GM12891 (cell line): ENCODE data around the gene CFAP61.
A peak's percentile ranks its signal among the peaks of the same experiment; 100 is the strongest.

ENCODE experiments used
- DNase-seq: peaks from one replicate; pipeline ENCODE4 v3.0.0; 2011; ENCODE audit warnings: low spot score; ENCODE audit not compliant: insufficient read length
- FAIRE-seq: peaks from 2 replicates; lab custom pipeline; 2011; peaks lifted over from hg19 to GRCh38; lab: Jason Lieb, UNC
- PAX5 ChIP-seq: IDR thresholded peaks from 2 replicates; pipeline ENCODE4 v1.6.1; 2011; ENCODE audit warnings: low read length, moderate library complexity, mild to moderate bottlenecking; ENCODE audit not compliant: insufficient read depth, severe bottlenecking
- POLR2A ChIP-seq: IDR thresholded peaks from 2 replicates; pipeline ENCODE4 v1.6.1; 2011; ENCODE audit warnings: low read depth, low read length, control low read depth
- POLR2AphosphoS5 ChIP-seq: IDR thresholded peaks from 2 replicates; pipeline ENCODE4 v1.6.1; 2011; ENCODE audit warnings: low read depth, low read length, control low read depth
- POU2F2 ChIP-seq: IDR thresholded peaks from 2 replicates; pipeline ENCODE4 v1.6.1; 2011; ENCODE audit warnings: low read depth, mild to moderate bottlenecking, control low read depth, low read length, moderate library complexity
- SPI1 ChIP-seq: IDR thresholded peaks from 2 replicates; pipeline ENCODE4 v1.6.1; 2011; ENCODE audit warnings: low read depth, low read length, control low read depth
- TAF1 ChIP-seq: IDR thresholded peaks from 2 replicates; pipeline ENCODE4 v1.6.1; 2011; ENCODE audit warnings: low read depth, low read length, control low read depth

CFAP61 gene

DNA sequence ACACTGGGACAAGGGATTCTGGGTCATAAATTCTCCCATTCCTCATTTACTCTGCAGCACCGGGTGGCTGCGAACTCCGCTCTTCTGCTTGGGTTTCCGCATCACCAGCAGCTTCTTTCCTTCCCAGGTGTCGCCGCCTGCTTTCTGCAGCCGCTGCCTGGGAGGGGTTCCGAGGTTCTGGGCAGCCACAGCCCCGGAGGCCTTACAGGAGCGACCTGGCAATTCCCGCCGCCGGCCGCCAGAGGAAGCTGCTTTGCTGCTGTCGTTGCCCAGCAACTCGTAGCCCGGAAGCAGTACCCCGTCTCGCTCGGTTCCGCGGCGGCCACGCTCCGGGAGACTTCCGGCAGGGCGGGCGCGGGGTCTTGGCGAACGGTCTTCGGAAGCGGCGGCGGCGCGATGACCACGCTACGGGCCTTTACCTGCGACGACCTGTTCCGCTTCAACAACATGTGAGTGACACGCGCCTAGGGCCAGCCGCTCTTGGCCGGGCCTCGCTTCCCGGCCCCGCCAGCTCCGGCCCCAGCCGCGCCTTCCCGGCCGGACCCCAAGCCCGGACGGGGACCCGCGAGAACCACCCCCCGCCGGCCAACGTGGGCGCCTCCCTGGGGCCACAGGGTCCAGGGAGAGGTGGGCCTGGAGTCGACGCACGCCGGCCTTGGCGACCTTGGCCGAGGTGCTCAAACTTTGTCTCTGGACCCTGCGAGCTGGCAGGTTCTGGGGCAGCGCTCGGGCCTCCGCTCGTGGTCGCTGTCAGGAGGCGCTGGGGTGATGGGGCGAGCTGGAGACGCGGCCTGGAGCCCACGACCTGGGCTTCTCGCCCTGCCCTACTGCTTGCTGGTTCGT lies 35.1 kb upstream of the CFAP61 start, which contains the start of gene NAA20:
Gene NAA20, plus strand, starts transcription at position 362 of the 843 bp plus-strand sequence. Its CDS starts 35 bp downstream, at position 397.
- peak; percentile 93 for DNase-seq
- TF ChIP-seq SPI1 (0 out of 2 replicates have a peak, but pooled peaks have one; percentile 5), POU2F2 (no peak), PAX5 (peak; percentile 80), POLR2AphosphoS5 (no peak), POLR2A (no peak), TAF1 (peak; percentile 55; the same call in 1 of the 2 replicates)
- FAIRE-seq, result peak; percentile 94

DNA sequence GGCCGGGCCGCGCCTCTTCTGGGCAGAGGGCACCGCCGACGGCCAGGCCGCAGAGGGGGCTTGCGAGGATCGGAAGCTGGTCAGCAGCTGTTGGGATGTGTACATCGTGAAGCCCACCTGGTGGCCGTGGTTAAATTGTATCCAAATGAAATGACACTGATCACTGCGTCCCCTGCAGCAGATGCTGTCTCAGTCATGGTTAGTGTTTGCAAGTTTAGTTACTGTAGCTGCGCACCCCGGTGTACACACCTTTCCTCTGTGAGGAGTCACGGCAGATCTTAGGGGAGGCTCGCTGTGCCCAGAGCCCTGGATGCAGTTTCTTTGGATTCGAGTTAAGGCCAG lies 34.5 kb upstream of the CFAP61 start:
- DNase-seq (peak; percentile 16), FAIRE-seq (peak; percentile 40)
- no peak for TF ChIP-seq TAF1
- TF ChIP-seq POLR2AphosphoS5, result no peak
- no peak for TF ChIP-seq SPI1
- TF ChIP-seq PAX5, result no peak
- TF ChIP-seq POLR2A, result no peak
- no peak for TF ChIP-seq POU2F2

DNA sequence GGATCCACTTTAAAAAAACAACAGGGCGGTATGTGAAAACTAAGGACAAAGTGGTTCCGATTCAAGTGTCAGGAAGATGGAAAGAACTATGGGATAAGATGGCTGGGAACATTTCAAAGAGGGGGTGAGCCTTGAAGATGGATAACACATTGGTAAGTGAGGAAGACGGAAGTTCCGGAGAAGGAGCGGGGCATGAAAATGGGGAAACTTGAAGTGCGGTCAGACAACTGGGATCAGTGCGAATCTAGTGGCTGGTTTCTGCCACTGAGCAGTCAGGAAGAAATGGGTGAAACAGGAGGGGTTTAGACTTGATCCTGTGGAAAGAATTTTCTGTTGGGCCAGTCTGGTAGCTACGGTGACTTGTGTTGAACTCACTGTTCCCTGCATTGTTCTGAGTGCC lies 34.0 kb upstream of the CFAP61 start:
- no peak for FAIRE-seq
- no peak for TF ChIP-seq POLR2A
- DNase-seq, result no peak

DNA sequence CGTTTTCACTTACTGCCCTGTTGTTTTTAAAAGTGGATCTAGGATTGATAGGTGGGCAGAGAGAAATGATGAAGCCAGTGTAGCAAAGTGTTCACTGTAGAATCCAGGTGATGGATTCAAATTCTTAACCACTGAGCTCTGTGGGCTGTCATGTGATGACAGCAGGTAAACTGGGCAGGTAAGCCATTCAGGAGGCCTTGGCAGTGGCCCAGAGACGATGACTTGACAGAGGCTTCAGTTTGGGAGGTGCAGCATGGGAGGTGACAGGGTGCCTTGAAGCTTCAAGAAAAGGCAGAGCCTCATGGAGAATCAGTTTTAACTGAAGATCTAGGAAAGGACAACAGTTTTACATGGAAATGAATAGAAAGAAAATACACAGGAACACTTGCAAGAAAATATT lies 33.2 kb upstream of the CFAP61 start:
- FAIRE-seq (no peak), DNase-seq (no peak)
- TF ChIP-seq TAF1, result no peak
- TF ChIP-seq POU2F2, result no peak
- TF ChIP-seq POLR2A, result no peak
- no peak for TF ChIP-seq POLR2AphosphoS5
- no peak for TF ChIP-seq SPI1
- TF ChIP-seq PAX5, result no peak

DNA sequence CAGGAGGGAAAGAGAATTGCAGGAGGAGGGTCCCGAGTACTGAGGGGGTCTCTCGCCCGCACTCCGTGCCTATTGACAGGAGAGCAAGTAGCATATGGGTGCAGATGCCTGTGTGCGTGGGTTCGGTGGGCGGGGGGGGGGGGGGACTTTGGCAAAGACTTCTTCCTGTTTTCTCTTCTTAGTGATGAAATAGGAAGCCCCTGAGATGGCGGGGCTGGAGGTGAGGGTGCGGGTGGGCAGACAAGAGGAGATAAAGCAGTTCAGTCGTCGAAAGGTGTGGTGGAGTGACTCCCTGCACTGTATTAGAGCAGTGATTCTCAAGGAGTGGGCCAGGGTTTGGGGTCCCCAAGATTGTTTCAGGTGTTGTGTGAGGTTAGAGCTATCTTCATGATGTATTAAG lies 31.4 kb upstream of the CFAP61 start:
- FAIRE-seq, result no peak
- no peak for DNase-seq
- no peak for TF ChIP-seq SPI1

DNA sequence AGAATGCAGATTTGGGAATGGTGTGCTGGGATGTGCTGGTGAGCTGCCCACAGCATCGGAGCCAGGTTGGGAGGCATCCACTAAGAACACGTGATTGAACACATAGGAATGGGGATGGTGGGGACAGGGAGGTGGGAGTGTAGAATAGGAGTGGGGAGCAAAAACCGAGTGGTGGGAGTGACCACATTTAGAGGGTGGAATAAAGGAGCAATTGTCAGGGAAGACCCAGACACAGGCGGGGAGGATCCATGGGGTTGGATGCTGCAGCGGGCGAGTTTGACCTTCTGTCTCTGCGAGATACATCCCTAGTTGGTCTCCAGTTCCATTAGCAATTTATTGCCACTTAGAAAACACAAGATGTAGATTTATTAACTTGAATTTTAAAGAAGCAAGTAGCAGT lies 30.5 kb upstream of the CFAP61 start:
- FAIRE-seq (no peak), DNase-seq (no peak)
- TF ChIP-seq SPI1 (no peak), PAX5 (no peak), TAF1 (no peak), POLR2AphosphoS5 (no peak)

DNA sequence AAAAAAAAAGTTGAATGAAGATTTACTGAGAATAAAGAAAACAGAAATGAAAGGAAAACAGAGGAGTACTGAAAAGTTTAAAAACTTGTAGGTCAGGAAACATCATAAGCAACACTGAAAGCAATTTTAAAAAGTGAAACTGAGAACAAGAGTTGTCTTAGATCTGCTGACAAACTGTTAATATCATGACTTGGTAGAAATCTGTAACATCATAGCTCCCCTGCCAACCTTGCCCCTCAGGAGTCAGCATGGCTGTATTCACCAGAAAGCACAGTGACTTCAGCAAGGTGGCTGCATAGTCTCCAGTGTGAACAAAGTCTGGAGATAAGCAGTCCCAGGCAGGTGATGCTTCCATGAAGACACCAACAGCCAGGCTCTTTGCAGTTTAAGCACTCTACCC lies 29.8 kb upstream of the CFAP61 start:
- no peak for TF ChIP-seq TAF1
- TF ChIP-seq POU2F2, result no peak
- DNase-seq (no peak), FAIRE-seq (peak; percentile 45)

DNA sequence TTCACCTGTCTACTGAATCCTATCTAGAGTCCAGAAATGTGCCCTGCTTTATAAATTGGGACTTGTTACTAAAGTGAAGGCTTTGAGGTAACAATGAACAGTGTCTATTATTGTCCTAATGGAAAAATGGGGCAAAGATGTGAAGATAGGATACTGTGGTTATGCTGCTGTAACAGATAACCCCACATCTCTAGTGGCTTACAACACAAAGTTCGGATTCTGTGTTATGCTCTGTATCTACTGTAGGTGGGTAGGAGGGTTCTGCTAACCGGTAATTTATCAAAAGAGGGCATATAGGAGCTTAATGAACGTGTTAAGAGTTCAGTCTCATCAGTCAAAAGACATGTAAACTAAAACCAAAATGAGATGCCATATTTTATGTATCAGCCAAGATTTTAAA lies 28.9 kb upstream of the CFAP61 start:
- DNase-seq (no peak), FAIRE-seq (no peak)
- TF ChIP-seq TAF1 (no peak), POU2F2 (no peak), PAX5 (no peak), POLR2A (no peak), SPI1 (no peak), POLR2AphosphoS5 (no peak)

DNA sequence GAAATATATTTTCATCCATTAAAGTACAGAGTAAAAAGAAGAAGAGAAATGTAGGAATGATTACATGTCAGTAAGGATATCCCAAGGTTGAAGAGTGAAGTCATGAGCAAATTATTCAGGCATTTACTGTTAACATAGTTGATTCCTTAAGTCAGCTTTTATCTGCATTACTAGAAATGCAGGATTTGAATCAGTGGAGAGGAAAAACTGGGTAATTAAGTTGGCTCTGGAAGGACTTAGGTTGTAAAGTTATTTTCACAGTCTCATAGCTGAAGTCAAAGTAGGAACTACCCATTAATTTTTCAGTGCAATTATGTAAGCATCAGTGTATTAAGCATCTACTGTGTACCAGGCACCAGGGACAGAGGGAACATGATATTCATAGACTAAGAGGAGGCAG lies 27.4 kb upstream of the CFAP61 start:
- no peak for TF ChIP-seq TAF1
- no peak for TF ChIP-seq POU2F2
- no peak for TF ChIP-seq POLR2AphosphoS5
- TF ChIP-seq PAX5, result no peak
- no peak for TF ChIP-seq SPI1
- TF ChIP-seq POLR2A, result no peak
- DNase-seq (no peak), FAIRE-seq (no peak)

DNA sequence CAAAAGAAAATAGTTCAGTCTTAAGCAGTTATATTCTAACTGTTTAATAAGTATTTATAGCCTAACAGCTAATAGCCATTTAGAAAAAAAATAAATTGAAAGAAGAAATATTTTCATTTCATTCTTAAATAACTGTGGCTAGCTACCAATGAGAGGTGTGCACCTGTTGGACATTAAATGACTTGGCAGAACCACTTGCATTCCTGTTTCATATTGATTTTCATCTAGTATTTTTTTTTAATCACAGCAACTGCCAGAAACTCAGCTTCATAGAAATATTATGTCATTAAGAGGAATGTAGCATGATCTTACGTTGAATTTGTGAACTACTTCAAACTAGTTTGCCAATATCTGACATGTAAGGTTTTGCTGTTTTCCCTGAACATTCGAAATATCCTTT lies 25.0 kb upstream of the CFAP61 start:
- no peak for TF ChIP-seq POU2F2
- TF ChIP-seq TAF1, result no peak
- DNase-seq (no peak), FAIRE-seq (no peak)

DNA sequence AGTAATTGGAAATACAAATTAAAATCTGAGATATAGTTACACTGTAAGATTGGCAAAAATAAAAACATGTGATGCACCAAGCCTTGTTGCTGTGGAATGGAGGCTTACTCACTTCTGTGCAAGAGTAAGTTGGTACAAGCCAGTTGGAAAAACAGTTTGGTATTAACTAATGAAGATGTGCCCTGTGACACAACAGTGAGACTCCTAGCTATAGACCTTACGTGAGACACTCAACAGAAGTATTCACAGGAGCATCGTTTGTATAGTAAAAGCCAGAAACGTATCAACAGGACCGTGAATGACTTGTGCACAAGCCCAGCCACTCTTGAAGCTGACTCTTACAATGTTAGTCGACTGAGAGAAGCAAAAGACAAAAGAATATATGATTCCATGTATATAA lies 20.5 kb upstream of the CFAP61 start:
- TF ChIP-seq POLR2AphosphoS5 (no peak), SPI1 (no peak), POU2F2 (no peak)
- no peak for DNase-seq
- peak; percentile 35 for FAIRE-seq
